Right ventricle myocardium superior (tissue), 1 donor: ENCODE measurements around the gene NGEF. TPM values are rescaled to one million over a fixed set of nuclear protein-coding genes. Genes with fewer than 3 reads are reported as not detected.

Source experiments
- ATAC-seq: fragments of 200-7000 bp; cut with Tn5 transposase; one replicate; pipeline ENCODE4 v1.9.1; 2020; ENCODE audit warnings: mild to moderate bottlenecking; ENCODE audit not compliant: poor library complexity
- DNase-seq: peaks from one replicate; pipeline ENCODE4 v3.0.0-alpha.2; 2020
- intact Hi-C: fragments of 100-400 bp; cut with DNase I; formaldehyde crosslinking; loops from one replicate; pipeline ENCODE4 v1.11.2; 2022
- total RNA-seq: library from RNA; stranded (reverse); fragmentation: NEBNext Ultra II Directional; extraction: Animal tissue kit (Norgen Biotek cat#: 25700); gene quantifications from one replicate; pipeline ENCODE4 v1.2.1, GENCODE V29; 2021
- donor health status: DM: no; HTN: yes; CAD: no; lungs with severe emphysema.

Gene NGEF
- total RNA-seq, 1 donor from 2014 or later, result not detected

DNA sequence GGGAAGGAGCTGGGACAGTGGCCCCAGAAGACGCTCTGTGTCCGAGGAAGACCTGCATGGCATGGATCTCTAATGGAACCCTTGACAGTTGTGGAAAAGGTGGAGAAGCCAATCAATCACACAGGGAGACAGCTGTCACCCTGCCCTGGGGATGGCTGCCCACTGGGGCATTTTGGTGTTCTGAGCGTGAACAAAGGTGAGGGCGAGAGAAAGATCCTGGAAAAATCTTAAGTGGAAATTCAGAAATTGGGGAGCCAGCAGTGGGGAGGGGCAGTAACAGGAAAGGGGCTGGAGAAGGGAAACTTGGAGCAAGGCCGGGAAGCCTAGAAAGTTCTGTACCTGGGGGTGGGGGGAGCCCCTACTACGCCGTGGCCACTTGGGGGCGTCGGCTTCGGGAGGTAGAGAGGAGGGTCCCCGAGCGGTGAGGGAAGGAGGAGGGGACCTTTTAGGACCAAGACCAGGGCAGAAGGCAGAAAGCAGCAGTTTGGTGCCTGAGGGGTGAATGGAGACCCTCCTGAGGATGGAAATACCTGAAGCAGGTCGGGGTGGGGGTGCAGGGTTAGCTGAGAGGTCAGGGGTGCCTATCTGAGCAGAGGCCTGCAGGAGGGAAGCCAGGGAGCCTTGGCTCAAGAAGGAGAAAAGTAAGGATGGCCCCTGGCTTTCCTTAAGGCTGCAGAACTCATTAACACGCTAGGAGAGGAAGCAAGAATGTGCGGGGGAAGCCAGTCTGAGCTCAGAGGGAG, 30.0 kb downstream of the NGEF start:
- DNase-seq (no peak), ATAC-seq (no peak)
- intact Hi-C loops, result no loop called here

DNA sequence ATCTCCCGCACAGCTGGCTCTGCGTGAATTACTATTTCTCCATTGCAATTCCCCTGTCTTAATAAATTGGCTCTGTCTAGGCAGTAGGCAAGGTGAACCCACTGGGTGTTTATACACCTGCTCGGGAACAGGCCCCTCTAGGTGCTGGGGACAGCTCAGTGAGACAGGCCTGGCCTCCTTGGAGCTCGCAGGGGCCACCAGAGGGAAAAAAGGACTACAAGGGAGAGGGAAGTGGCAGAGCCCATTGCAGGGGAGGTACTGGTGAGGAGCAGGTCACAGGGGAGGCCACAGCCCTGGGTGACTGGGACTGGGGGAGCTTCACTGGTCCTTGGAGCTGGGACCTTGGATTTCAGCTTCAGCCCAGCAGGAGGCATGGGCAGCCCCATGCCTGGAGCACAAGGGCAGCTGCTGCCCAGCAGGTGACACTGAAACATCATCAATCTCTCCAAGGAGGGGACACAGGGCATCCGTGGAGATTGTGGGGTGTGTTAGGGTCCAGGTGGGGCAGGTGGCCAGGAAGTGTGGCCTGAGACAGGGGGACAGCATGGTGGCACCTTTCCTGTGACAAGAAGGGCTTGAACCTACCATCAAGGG, 31.2 kb downstream of the NGEF start:
- DNase-seq, result no peak
- ATAC-seq, result no peak
- intact Hi-C loops, result no loop called here

DNA sequence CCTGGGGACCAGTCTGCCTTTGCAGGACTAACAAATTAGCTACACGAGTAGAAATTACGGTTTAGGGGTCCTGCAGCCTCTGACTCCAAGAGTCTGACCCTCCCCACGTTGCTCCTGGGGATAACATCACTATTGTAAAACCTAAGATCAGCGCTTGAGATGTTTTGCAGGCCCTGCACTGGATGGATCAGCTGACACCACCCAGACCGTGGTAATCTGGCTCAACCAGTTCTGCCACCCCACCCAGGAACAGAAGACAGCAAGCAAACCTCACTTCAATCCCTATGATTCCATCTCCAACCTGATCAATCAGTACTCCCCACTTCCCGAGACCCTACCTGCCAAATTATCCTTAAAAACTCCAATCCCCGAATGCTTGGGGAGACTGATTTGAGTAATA, 31.7 kb downstream of the NGEF start:
- intact Hi-C loops, result no loop called here
- DNase-seq, result no peak

DNA sequence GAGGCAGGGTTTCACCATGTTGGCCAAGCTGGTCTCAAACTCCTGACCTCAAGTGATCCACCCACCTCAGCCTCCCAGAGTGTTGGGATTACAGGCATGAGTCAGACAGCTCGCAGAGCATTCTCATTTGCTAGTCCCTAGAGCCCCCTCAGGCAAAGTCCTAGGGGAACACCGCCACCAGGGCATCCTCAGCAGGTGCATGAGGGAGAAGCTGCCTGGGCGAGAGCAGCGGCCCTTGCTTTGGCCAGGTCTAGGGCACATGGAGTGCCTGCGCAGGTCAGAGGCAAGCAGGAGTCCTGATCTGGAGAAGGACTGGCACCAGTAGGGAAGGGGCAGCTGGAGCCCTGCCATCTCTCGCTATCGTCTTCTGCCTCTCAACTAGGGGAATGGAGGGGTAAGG, 32.4 kb downstream of the NGEF start:
- DNase-seq (no peak), ATAC-seq (no peak)
- intact Hi-C loops, result no loop called here

More for the DNA sequence above, 31.7 kb downstream of the NGEF start:
- ATAC-seq, result no peak

DNA sequence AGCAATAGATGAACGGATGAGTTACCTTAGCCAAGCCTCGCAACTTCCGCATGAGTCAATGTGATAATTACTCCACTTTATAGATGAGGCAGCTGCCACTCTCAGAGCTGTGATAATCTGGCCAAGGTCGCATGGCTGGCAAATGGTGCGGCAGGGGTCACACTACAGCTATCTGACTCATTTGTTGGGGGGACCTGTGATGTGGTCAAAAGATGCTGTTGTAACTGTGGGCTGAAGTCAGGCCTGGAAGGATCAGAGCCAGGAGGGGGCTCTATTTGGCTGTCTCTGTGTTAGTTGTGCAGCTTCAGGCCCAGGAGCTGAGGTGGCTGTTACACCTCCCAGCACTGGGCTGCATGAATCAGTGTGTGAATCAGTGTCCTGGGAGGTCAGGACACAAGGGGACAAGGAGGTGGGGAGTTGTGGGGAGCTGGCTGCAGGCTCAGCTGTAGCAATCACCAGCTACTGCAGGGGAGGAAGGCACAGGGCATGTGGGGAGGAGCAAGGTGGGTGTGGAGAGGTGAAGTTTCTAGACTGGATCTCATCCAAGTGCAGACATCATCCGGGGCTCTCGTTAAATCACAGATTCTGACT, 33.1 kb downstream of the NGEF start:
- no peak for ATAC-seq
- intact Hi-C loops, result no loop called here
- no peak for DNase-seq

DNA sequence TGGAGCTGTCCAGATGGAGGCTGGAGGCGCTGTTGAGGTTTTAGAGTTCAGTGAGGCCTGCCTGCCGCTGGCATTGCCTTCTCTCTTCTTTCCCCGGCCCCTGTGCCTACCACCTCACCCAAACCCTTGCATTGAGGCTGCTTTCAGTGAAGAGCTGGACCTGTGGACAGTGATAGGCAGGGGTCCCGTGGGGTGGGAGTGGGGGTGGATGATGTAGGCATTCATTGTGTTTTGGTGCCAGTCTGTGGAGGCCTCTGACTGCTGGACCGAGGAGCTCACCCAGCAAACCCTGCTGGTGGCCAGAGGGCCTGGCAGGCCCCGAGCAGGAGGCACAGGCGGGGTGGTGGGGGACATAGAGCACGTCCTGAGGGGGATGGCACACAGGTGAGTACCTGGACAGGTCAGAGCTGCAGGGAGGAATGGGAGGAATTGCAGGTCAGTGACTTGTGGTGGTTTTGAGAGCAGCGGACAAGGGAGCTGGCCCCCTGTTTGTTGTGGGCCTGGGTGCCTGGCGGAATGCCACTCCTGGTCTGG, 35.6 kb downstream of the NGEF start:
- DNase-seq, result no peak
- intact Hi-C loops, result no loop called here
- no peak for ATAC-seq

DNA sequence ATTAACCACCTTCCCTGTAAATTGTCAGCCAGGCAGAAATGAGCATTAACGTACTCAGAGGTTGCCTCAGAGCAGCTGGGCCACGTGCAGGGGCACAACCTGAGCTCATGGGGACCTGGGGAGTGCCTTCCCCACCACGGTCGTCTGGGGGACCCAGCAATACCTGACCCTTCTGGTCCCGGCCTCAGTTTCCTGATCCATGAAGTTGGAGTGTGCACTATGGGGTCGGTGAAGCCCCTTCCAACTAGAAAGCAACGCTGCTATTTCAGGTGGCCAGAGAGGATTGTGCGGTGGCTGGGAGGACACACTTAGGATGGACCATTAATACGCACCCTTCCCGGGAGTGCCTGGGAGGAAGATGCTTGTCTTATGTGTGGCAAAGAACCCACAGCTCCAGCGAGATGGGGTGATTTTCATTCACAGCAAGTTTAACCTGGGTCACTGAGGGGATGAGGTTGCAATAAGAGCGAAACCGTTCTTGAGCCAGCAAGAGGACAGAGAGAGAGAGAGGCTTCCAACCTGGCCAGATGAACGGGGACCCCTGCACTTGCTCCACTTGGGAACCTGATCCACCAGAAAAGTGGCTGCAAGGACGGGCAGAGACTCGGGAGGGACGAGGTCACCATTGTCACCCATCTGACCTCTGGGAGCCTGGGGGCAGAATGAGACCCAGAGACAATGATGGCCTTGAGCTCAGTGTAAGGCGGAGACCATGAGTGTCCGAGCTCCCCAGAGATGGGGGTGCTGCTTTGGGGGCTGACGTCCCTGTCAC, 36.2 kb downstream of the NGEF start:
- intact Hi-C loops, result no loop called here
- ATAC-seq, result no peak
- DNase-seq, result no peak

DNA sequence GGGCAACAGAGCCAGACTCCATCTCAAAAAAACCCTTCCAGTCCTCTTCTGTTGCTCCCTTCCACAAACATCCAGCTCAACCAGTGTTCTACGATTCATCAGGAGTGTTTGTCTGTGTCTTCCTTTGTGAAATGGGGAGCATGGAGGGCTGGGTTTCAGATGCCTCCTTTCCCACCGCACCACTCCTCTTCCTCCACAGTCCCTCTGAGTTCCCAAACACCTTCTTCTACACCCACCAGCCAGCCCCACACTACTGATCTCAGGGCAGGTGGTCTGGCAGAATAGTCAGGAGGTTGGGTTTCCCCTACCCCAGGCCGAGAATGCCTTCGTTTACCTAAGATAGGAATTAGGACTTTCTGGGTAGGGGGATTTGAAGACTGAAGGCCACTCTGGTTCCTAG, 36.9 kb downstream of the NGEF start:
- no peak for ATAC-seq
- intact Hi-C loops, result no loop called here
- DNase-seq, result no peak

DNA sequence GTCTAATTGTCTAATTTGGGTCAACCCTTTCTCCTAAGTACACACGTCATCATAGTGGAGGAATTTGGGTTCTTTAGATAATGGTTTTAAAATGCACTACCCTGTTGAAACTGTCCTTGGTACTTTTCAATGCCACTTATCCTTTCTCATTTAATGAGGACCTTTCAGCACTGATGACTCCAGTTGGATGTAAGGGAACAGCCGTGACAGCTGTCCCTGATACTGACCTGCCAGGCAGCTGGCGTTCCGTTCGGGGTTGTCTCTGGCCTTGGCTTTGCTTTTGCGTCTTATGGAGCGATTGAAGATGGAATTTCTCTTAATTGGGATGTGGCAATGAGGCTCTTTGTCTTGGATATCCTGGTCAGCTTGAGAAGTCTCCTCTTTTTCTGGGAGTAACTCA, 38.7 kb downstream of the NGEF start:
- DNase-seq, result no peak
- intact Hi-C loops, result no loop called here
- no peak for ATAC-seq

DNA sequence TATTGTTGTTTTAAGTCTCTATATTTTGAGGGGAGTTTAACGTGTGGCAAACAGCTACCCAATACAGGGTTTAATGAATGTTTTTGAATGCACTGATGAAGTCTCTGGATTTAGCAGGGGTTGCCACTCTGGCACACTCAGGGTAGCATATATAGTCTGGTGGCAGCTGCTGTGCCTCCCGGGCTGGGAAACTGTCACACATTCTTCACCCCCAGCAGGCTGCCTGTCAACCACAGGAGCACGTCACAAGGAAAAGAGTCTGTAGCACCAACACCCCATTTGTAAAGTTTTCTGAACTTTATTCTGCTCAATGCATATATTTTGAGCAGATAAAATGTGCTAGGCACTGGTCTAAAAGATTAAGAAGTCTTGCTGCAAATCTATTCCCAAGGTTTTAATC, 39.3 kb downstream of the NGEF start:
- DNase-seq (no peak), ATAC-seq (no peak)
- intact Hi-C loops, result no loop called here

DNA sequence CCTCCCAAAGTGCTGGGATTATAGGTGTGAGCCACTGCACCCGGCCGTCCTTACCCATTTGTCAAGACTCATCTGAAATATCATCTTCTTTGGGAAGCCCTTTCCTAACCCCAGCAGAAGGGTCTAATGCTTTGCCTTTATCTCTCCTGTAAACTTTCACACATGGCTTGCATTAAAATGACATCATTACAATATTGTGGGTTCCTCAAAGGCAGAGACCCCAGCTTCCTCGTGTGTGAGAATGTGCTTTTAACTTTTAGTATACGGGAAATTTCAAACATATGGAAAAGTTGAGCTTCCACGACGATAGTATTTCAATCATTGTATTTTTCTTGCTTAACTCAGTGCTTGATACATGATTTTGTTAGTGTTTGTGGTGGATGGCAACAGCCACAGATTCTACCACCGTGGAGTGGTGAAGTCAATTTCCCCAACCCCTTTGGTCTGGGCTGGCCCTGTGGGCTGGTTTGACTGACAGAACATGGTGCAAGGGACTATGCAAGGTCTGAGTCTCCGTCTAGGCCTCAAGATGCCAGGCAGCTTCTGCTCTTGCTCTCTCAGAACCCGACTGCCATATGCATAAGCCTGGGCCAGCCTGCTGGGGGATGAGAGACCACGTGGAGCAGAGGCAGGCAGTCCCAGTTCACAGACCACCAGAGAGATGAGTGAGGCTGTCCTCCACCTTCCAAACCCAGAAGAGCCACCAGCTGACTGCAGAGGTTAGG, 39.9 kb downstream of the NGEF start:
- intact Hi-C loops, result no loop called here
- no peak for DNase-seq
- no peak for ATAC-seq

DNA sequence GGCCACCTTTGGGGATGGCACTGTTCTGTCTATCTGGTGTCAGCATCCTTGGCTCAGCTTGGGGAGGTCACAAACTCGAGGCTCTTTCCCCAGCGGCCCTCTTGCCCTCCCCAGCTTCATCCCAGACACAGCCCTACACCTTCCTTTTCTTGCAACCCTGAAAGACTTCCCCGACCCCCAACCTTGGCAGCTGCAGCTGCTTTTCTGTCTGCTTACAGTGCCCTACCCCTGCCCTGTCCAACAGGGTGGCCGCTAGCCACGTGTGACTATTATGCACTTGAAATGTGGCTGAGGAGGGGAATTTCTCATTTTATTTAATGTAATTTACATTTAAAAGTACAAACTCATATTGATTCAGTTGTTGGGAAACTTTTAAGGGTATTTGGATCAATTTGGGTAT, 41.3 kb downstream of the NGEF start:
- no peak for ATAC-seq
- intact Hi-C loops, result no loop called here
- DNase-seq, result no peak

DNA sequence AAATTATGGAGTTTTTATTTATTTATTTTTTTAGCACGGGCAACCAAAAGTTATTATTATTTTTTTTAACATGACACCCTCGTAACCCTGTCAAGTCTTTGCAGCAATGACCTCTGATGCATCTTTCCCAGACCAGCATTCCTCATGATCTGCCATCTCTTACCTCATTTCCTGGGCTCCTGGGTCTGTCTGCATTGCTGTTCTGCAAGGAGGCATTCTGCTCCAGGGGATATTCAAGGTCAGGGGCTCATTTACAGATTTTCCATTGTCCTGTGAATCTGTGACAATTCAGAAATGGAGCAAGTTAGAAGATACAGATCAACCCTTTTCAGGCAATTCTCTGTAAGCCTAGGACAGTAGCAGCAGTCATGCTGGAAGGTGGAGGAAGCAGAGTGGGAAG, 43.0 kb downstream of the NGEF start:
- DNase-seq (no peak), ATAC-seq (no peak)
- intact Hi-C loops, result no loop called here

DNA sequence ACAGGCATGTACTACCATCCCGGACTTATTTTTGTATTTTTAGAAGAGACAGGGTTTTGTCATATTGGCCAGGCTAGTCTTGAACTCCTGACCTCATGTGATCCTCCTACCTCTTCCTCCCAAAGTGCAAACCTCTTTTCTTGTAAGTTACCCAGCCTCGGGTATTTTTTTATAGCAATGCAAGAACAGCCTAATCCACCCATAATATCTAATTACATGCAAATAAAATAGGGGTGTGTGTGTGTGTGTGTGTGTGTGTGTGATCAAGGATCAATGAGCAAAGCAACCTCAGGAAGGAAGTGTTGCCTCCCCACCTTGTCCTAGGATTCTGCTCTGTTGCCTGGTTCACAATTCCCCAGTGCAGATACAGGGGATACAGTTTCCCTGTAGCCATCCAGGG, 45.6 kb downstream of the NGEF start:
- intact Hi-C loops, result no loop called here
- no peak for DNase-seq
- no peak for ATAC-seq

DNA sequence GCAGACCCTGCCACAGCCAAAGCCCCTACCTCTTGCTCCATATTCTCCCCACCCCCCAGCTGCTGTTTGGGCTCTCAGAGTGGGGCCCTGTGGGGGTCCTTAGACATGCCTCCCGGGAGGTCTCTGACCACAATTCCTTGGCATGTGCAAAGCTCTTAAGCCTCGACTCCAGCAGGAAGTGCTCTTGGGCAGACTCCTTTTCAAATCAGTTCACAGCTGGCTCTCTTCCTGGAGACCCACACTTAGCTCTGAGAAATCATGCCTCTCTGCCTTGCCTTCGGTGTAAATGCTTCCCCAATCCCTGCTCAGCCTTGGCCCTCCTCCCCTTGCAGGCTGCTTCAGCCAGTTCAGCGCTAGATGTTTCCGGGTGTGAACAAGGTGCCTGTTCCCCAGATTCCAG, 46.9 kb downstream of the NGEF start:
- ATAC-seq (no peak), DNase-seq (no peak)

DNA sequence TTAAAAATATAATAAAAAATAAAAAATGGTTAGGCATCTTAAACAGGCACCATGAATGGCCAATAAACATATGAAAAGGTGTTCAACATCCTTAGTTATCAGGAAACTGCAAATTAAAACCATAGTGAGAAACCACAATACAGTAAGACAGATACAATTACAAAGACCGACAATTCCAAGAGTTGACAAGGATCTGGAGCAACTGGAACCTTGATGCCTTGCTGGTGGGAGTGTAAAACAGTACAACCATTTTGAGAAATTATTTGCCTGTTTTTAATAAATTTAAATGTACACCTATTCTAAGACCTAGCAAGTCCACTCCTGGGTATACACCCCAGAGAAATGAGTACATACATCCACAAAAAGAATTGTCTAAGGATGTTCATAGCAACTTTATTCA, 49.1 kb downstream of the NGEF start:
- ATAC-seq (no peak), DNase-seq (no peak)
- intact Hi-C loops, result no loop called here

More for the DNA sequence above, 46.9 kb downstream of the NGEF start:
- intact Hi-C loops, result no loop called here

DNA sequence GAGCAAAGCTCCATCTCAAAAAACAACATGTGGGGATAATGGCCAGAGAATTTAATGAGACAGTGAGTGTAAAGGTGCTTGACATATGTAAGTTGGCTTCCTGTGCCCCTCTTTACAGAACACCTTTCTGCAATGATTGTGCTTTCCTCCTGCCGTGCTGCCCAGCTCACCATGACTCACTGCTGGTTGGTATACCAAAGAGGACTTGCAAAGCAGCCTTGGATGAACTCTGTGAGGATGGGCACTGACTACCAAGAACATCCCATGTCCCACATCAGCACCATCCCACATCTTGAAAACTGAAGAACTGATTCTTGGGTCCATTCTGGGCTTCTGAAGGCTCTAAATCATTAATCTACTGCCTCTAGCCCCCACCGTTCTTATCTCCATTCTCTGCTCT, 52.2 kb downstream of the NGEF start:
- intact Hi-C loops, result no loop called here
- ATAC-seq, result no peak
- no peak for DNase-seq

DNA sequence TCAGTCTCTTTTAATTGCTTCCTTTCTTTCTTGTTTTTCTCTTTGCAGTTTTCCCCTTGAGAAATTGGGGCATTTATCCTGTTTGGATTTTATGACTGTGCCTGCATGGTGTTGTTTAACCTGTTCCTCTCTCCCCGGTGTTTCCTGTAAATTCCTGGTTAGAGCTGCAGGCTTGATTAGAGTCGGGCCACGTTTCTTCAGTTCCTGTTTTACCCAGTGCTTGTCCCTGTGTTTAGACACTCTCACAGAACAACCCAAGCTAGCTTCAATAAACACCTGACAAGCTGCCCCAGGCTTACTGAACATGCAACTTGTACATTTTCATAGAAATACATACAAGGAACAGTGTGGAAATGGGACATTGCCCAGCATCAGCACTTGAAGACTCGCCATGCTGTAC, 53.9 kb downstream of the NGEF start:
- intact Hi-C loops, result no loop called here
- ATAC-seq, result no peak
- no peak for DNase-seq

DNA sequence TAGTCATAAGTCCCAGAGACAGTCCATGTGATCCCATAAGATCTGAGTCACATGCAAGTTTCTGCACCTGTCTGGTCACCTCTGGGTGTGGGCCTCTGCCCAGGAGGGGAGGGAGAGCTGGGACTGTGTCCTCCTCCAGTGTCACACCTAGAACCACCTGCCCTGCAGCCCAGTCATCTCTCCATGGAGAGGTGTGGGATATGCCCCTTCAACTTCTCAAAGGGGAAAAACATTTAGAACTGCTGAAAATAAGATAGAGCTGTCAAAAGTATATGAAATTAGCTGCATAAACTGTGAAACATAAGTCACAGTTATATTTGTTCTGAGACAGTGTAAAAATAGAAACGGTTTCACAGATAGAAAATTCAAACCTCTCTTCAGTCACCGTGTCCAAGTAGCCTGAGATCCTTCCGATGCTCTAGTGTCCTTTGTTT, 55.4 kb downstream of the NGEF start:
- ATAC-seq, result no peak
- DNase-seq, result no peak
- intact Hi-C loops, result no loop called here
